GM12878 (cell line): ENCODE measurements around the gene TMED1. TPM values are rescaled to one million over a fixed set of nuclear protein-coding genes. Genes with fewer than 3 reads are reported as not detected.

Source experiments
- CBFB ChIP-seq: IDR thresholded peaks from 2 replicates; pipeline ENCODE4 v1.6.1; 2016; ENCODE audit warnings: antibody characterized with exemption, low read depth
- CREB1 ChIP-seq: IDR thresholded peaks from 2 replicates; pipeline ENCODE4 v1.6.1; 2012; ENCODE audit warnings: low read depth, mild to moderate bottlenecking, inconsistent platforms
- CTCF ChIP-seq, 3 experiments: IDR thresholded peaks in 2 of 3; conservative IDR thresholded peaks in 1 of 3; 2 replicates each; pipeline ENCODE4 v1.5.1; 2011; ENCODE audit warnings: low read depth in 3 of 3, low read length in 3 of 3, mild to moderate bottlenecking in 3 of 3, control low read depth in 2 of 3, moderate library complexity in 2 of 3, inconsistent platforms in 1 of 3, mixed read lengths in 1 of 3; ENCODE audit not compliant: control insufficient read depth in 2 of 3, insufficient read depth in 1 of 3; ENCODE audit errors: extremely low read depth in 1 of 3
- HDAC2 ChIP-seq: fragments of 200-600 bp; sonication (generic); IDR thresholded peaks from 2 replicates; pipeline ENCODE4 v1.6.1; 2017
- IRF4 ChIP-seq: IDR thresholded peaks from 2 replicates; pipeline ENCODE4 v1.6.1; 2011; ENCODE audit warnings: low read depth, low read length
- KDM1A ChIP-seq: fragments of 200-600 bp; sonication (generic); IDR thresholded peaks from 2 replicates; pipeline ENCODE4 v1.6.1; 2016; ENCODE audit warnings: borderline replicate concordance
- MEF2A ChIP-seq: IDR thresholded peaks from 2 replicates; pipeline ENCODE4 v1.6.1; 2011; ENCODE audit warnings: low read depth, mild to moderate bottlenecking, low read length, moderate library complexity; ENCODE audit not compliant: insufficient read depth
- MTA2 ChIP-seq: fragments of 450-650 bp; IDR thresholded peaks from 2 replicates; pipeline ENCODE4 v1.6.1; 2016; ENCODE audit warnings: low read depth, mild to moderate bottlenecking, moderate library complexity
- NFXL1 ChIP-seq: fragments of 450-650 bp; IDR thresholded peaks from 2 replicates; pipeline ENCODE4 v1.6.1; 2017; ENCODE audit warnings: antibody characterized with exemption, mild to moderate bottlenecking, borderline replicate concordance
- NFYB ChIP-seq: IDR thresholded peaks from 2 replicates; pipeline ENCODE4 v1.6.1; 2011; ENCODE audit warnings: low read depth, mild to moderate bottlenecking, low read length, improper control_type of control experiment, moderate library complexity; ENCODE audit not compliant: insufficient read depth
- NKRF ChIP-seq: fragments of 450-650 bp; conservative IDR thresholded peaks from 2 replicates; pipeline ENCODE4 v1.6.1; 2017; ENCODE audit warnings: mild to moderate bottlenecking, moderate library complexity
- PKNOX1 ChIP-seq: fragments of 450-650 bp; IDR thresholded peaks from 2 replicates; pipeline ENCODE4 v1.6.1; 2016; ENCODE audit warnings: mild to moderate bottlenecking
- RAD21 ChIP-seq: IDR thresholded peaks from 2 replicates; pipeline ENCODE4 v1.6.1; 2011; ENCODE audit warnings: mild to moderate bottlenecking, low read depth, low read length, moderate library complexity; ENCODE audit not compliant: insufficient read depth
- RB1 ChIP-seq: fragments of 450-650 bp; formaldehyde crosslinking; IDR thresholded peaks from 2 replicates; pipeline ENCODE4 v1.6.1; 2017; ENCODE audit warnings: mild to moderate bottlenecking, borderline replicate concordance
- RELA ChIP-seq: fragments of 450-650 bp; IDR thresholded peaks from 2 replicates; pipeline ENCODE4 v1.8.0; 2014; ENCODE audit warnings: borderline replicate concordance; ENCODE audit not compliant: partially characterized antibody
- SIN3A ChIP-seq: IDR thresholded peaks from 2 replicates; pipeline ENCODE4 v1.6.1; 2012; ENCODE audit warnings: low read depth, low read length, improper control_type of control experiment
- SREBF1 ChIP-seq: IDR thresholded peaks from 2 replicates; pipeline ENCODE4 v1.6.1; 2012; ENCODE audit warnings: mild to moderate bottlenecking, low read length
- SUPT20H ChIP-seq: IDR thresholded peaks from 2 replicates; pipeline ENCODE4 v1.6.1; 2011; ENCODE audit warnings: low read depth, mild to moderate bottlenecking, low read length, moderate library complexity, borderline replicate concordance; ENCODE audit not compliant: control insufficient read depth
- TAF1 ChIP-seq: IDR thresholded peaks from 2 replicates; pipeline ENCODE4 v1.6.1; 2011; ENCODE audit warnings: mild to moderate bottlenecking, low read depth, low read length, borderline replicate concordance
- TCF12 ChIP-seq: IDR thresholded peaks from 2 replicates; pipeline ENCODE4 v1.6.1; 2011; ENCODE audit warnings: low read depth, mild to moderate bottlenecking, low read length
- WRNIP1 ChIP-seq: IDR thresholded peaks from 2 replicates; pipeline ENCODE4 v1.6.1; 2011; ENCODE audit warnings: low read depth, low read length, improper control_type of control experiment, borderline replicate concordance
- YBX1 ChIP-seq: fragments of 450-650 bp; IDR thresholded peaks from 2 replicates; pipeline ENCODE4 v1.6.1; 2016; ENCODE audit warnings: antibody characterized with exemption
- polyA plus RNA-seq, 11 experiments: library from polyadenylated mRNA; depleted of rRNA in 4 of 11; unstranded in 6 of 11; stranded (reverse) in 5 of 11; fragments of >200 nt; fragmentation: Nextera tagmentation in 4 of 11; fragmentation: Illumina TruSeq in 1 of 11; extraction: Ambion mirVana in 4 of 11; extraction: Trizol in 1 of 11; gene quantifications; 1 replicate in 1 of 11; 2 replicates in 10 of 11; pipeline versions ENCODE4 v1.2.1 to v1.2.3, GENCODE V29; 2011 to 2016; ENCODE audit warnings: inconsistent platforms in 2 of 11, missing spikeins in 2 of 11, low read depth in 1 of 11
- total RNA-seq, 4 experiments: library from RNA; depleted of rRNA in 3 of 4; stranded (reverse); fragments of >200 nt in 3 of 4; fragmentation: Illumina TruSeq in 1 of 4; extraction: Trizol in 1 of 4; gene quantifications; 2 replicates each; pipeline versions ENCODE4 v1.2.1 to v1.2.3, GENCODE V29; 2013 to 2021

The TMED1 gene
- total and polyA plus RNA-seq, 10 of the 15 experiments (the other 5 are each of a cell fraction or from before 2014, with no cell fraction given), result 0.60 to 23.1 (median 12.3) TPM

- TF ChIP-seq NKRF, result peak; percentile 58; the same call in 1 of the 2 replicates
- TF ChIP-seq TAF1, result 0 out of 2 replicates have a peak, but pooled peaks have one; percentile 10
- TF ChIP-seq RB1, result no peak
- TF ChIP-seq SUPT20H, result no peak
- no peak for TF ChIP-seq RAD21
- no peak for TF ChIP-seq CREB1
- no peak for TF ChIP-seq RELA
- TF ChIP-seq MEF2A, result no peak
- no peak for TF ChIP-seq YBX1
- 0 out of 2 replicates have a peak, but pooled peaks have one; percentile 68 for TF ChIP-seq WRNIP1
- no peak for TF ChIP-seq KDM1A
- TF ChIP-seq CBFB, result peak; percentile 85; the same call in 1 of the 2 replicates
- peak; percentile 94 for TF ChIP-seq PKNOX1
- peak in 1 of 3 experiments; percentile 42; a peak in 1 of 6 replicates for TF ChIP-seq CTCF (IDR thresholded peaks at IDR 0.05 in 2 of 3, conservative IDR thresholded peaks at IDR 0.05 in 1 of 3; ENCODE audit: control insufficient read depth in 2 of 3, extremely low read depth in 1 of 3, insufficient read depth in 1 of 3, low read depth in 3 of 3, low read length in 3 of 3)
- 0 out of 2 replicates have a peak, but pooled peaks have one; percentile 2 for TF ChIP-seq TCF12
- TF ChIP-seq IRF4, result no peak
- TF ChIP-seq SREBF1, result no peak; the same call in 1 of the 2 replicates
- no peak for TF ChIP-seq NFXL1
- no peak for TF ChIP-seq MTA2
- peak; percentile 40; the same call in 1 of the 2 replicates for TF ChIP-seq NFYB
- TF ChIP-seq SIN3A, result no peak
- no peak; the same call in 1 of the 2 replicates for TF ChIP-seq HDAC2
Measured at GRCh38 chr19:10835754-10836478, at the start of gene TMED1 (continued).
